Ascending aorta (tissue), 2 donors: Measurements from ENCODE around the gene NEGR1. TPM values are rescaled to one million over a fixed set of nuclear protein-coding genes. Genes with fewer than 3 reads are reported as not detected.

ENCODE experiments used
- DNase-seq, 2 donors: peaks; one replicate each; pipeline ENCODE4 v3.0.0-alpha.2; 2019; ENCODE audit warnings: low spot score in 2 of 2
- H3K27ac ChIP-seq, 2 donors: fragments of 200-600 bp; sonication (generic); one replicate each; pipeline ENCODE4 v1.5.1; 2016 to 2017; ENCODE audit warnings: mild to moderate bottlenecking in 1 of 2
- H3K27me3 ChIP-seq: fragments of 200-600 bp; sonication (generic); one replicate; pipeline ENCODE4 v1.5.1; 2017
- H3K36me3 ChIP-seq, 2 donors: fragments of 200-600 bp; sonication (generic); one replicate each; pipeline ENCODE4 v1.5.1; 2016
- H3K4me1 ChIP-seq, 2 donors: fragments of 200-600 bp; sonication (generic); one replicate each; pipeline ENCODE4 v1.5.1; 2016 to 2017; ENCODE audit warnings: mild to moderate bottlenecking in 1 of 2
- H3K4me3 ChIP-seq, 2 donors: fragments of 200-600 bp; sonication (generic); one replicate each; pipeline ENCODE4 v1.5.1; 2016 to 2017; ENCODE audit warnings: mild to moderate bottlenecking in 1 of 2
- H3K9me3 ChIP-seq, 2 donors: fragments of 200-600 bp; sonication (generic); one replicate each; pipeline ENCODE4 v1.5.1; 2016
- CTCF ChIP-seq, 3 experiments: fragments of 200-600 bp in 2 of 3; fragments of 450-650 bp in 1 of 3; sonication (generic) in 2 of 3; IDR thresholded peaks; one replicate each; pipeline ENCODE4 v1.5.1; 2016 to 2019; ENCODE audit warnings: antibody characterized with exemption in 3 of 3, mild to moderate bottlenecking in 1 of 3, moderate library complexity in 1 of 3
- intact Hi-C: fragments of 100-400 bp; cut with DNase I; formaldehyde crosslinking; loops from one replicate; pipeline ENCODE4 v1.15.1; 2023
- total RNA-seq: library from RNA; depleted of rRNA; stranded (reverse); fragments of >200 nt; gene quantifications from one replicate; pipeline ENCODE4 v1.1.0, GENCODE V29; 2016

Gene NEGR1
- total RNA-seq, 1 donor from 2014 or later, result 42.8 TPM

DNA sequence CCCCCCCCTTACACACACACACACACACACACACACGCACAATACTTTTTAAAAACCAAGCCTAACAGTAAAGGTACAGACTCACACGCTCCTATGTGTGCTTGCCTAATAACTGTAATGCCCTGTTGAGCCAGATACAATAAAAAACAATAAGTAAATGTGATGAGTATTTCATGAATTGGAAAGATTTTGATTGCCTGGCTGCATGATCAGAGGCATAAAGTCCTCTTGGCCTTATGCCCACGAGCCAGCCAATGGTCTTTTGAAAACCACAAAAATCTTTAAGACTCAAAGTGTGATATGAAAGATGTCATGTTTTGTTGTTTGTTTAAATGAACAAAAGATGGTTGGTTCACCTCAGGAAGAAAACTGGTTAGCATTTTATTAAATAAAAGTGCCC is 759.6 kb downstream of the NEGR1 start:
- Histone ChIP-seq H3K9me3 (no peaks in the 10 kb centered on the region), H3K27ac (no peak overlapping the region), H3K4me1 (no peaks in the 10 kb centered on the region), H3K36me3 (no peaks in the 10 kb centered on the region), H3K4me3 (no peak overlapping the region), H3K27me3 (no peaks in the 10 kb centered on the region)
- DNase-seq, result no peak
- TF ChIP-seq CTCF (IDR thresholded peaks at IDR 0.05), result no peak
- intact Hi-C loops, result no loop called here

DNA sequence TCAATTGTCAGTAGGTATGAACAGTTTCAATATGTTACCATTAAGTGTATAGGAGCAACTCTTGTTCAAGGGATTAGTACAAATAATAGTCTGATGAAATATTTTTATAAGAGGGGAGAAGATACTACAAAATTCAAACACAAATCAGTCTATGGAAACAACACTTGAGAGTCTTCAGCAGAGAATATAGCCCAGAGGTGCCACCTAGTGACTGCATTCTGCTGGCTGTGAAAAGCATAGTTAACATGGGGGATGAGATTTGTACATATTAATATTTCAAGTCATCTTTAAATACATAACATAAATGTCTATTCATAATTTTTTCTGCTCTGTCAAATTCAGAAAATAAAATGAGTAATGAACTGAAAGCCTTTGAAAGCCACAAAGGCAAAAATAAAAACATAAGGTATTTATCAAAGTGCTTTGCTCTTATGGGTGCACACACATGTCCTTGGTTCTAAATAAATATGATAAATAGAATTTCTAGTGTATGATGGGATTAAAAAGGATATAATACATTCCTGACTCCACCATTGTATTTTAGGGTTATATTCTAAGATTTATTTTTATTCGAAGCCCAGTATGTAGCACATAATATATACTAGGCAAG is 760.6 kb downstream of the NEGR1 start:
- DNase-seq, result no peak

GRCh38 chr1:71511505-71511904 is 770.8 kb downstream of the NEGR1 start:
- DNase-seq, result no peak
- no peak overlapping the region for H3K4me3 ChIP-seq
- H3K27ac ChIP-seq, result no peak overlapping the region
- no peaks in the 10 kb centered on the region for H3K36me3 ChIP-seq
- H3K9me3 ChIP-seq, result no peaks in the 10 kb centered on the region
- intact Hi-C loops, result no loop called here
- H3K27me3 ChIP-seq, result no peaks in the 10 kb centered on the region
- TF ChIP-seq CTCF (IDR thresholded peaks at IDR 0.05), result no peak
- no peaks in the 10 kb centered on the region for H3K4me1 ChIP-seq

More for the DNA sequence above, 760.6 kb downstream of the NEGR1 start:
- Histone ChIP-seq H3K4me3 (no peak overlapping the region), H3K9me3 (no peaks in the 10 kb centered on the region), H3K27me3 (no peaks in the 10 kb centered on the region), H3K36me3 (no peaks in the 10 kb centered on the region), H3K27ac (no peak overlapping the region), H3K4me1 (no peaks in the 10 kb centered on the region)
- intact Hi-C loops, result no loop called here
- peak in 1 of 3 experiments; percentile 35 for TF ChIP-seq CTCF (IDR thresholded peaks at IDR 0.05)

DNA sequence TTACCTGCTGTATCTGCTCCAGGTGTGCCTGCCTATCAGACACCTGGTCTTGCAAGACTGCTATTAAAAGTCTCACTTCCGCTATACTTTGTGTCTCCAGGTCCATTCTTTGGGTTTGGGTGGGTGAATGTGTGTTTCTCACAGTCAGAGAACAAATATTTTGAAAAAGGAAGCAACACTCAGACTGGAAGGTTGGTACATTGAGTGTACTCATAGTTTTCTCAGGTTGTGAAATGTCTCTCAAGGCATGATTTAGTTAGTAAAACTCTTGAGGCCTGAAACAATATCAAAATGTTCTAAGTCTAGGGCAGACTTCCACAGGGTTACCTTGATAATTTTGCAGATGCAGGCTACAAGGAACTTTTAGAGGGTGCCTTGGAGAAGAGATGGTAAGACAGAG is 771.6 kb downstream of the NEGR1 start:
- DNase-seq, result no peak
- TF ChIP-seq CTCF (IDR thresholded peaks at IDR 0.05), result no peak
- Histone ChIP-seq H3K4me1 (no peaks in the 10 kb centered on the region), H3K9me3 (no peaks in the 10 kb centered on the region), H3K4me3 (no peak overlapping the region), H3K27me3 (no peaks in the 10 kb centered on the region), H3K27ac (no peak overlapping the region), H3K36me3 (no peaks in the 10 kb centered on the region)
- intact Hi-C loops, result no loop called here

DNA sequence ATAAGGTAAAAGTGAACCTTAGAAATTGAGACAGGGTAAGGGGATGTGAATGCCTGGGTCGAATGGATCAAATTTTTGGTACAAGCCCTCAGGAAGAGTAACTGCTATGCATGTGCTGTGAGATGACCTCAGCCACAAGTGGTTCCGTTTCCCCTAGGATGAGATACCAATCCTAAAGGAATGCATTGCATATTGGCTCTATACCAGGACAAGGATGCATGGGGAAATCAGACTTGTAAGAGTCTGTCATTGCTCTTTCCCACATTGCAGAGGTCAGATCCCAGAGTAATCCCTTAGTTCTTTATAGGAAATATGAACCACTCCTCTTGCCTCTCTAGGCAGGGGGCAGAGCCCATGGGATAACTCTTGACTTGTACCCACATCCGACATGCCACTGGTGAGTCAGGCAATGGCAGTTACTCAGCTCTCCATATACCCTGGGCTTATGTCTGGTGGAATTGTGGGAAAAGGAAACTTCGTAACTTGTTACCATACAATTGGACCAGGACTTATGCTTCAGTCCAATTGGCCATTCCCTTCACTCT is 773.2 kb downstream of the NEGR1 start:
- Histone ChIP-seq H3K27me3 (no peaks in the 10 kb centered on the region), H3K27ac (no peak overlapping the region), H3K4me1 (no peaks in the 10 kb centered on the region), H3K36me3 (no peaks in the 10 kb centered on the region), H3K9me3 (no peaks in the 10 kb centered on the region), H3K4me3 (no peak overlapping the region)
- DNase-seq, result no peak
- intact Hi-C loops, result no loop called here
- no peak for TF ChIP-seq CTCF (IDR thresholded peaks at IDR 0.05)
